HCT116 (cell line): Measurements from ENCODE around the gene MED6. TPM values are rescaled to one million over a fixed set of nuclear protein-coding genes. Genes with fewer than 3 reads are reported as not detected.

Source experiments
- ATAC-seq: fragments of 200-7000 bp; cut with Tn5 transposase; 2 replicates; pipeline ENCODE4 v1.9.1; 2020; ENCODE audit warnings: mild to moderate bottlenecking, moderate library complexity
- BruUV-seq: library from RNA; stranded (reverse); fragments of 400-500 nt; replicated peaks from 2 replicates; lab custom pipeline; 2021; lab: Mats Ljungman, UMichigan
- CTCF ChIA-PET: fragments of 300-600 bp; sonication (Branson Sonifier 250); formaldehyde crosslinking; loops from one replicate; lab custom pipeline; 2021; ENCODE audit warnings: antibody characterized with exemption; lab: Charles Lee
- POLR2A ChIA-PET: fragments of 300-600, 350-600 bp; sonication (Branson Sonifier 250); formaldehyde crosslinking; loops from one replicate; lab custom pipeline; 2021; ENCODE audit warnings: antibody characterized with exemption; lab: Charles Lee
- RAD21 ChIA-PET, 2 experiments: fragments of 300-600 bp; sonication (Branson Sonifier 250); formaldehyde crosslinking; loops; one replicate each; lab custom pipeline; 2023; ENCODE audit warnings: low total read pairs in 2 of 2; ENCODE audit not compliant: uncharacterized antibody in 2 of 2, unreplicated experiment in 2 of 2, low non-redundant PET in 1 of 2; lab: Charles Lee
- DNase-seq: peaks from one replicate; pipeline ENCODE4 v3.0.0-alpha.2; 2010; ENCODE audit warnings: low read depth, low spot score
- H2AFZ ChIP-seq: fragments of 200-600 bp; shearing (Covaris generic), sonication (generic); 2 replicates; pipeline ENCODE4 v1.6.1; 2017; ENCODE audit warnings: low read depth, mixed run types, mixed read lengths, antibody characterized with exemption, low read length; ENCODE audit not compliant: poor library complexity, severe bottlenecking
- H3K27ac ChIP-seq: 2 replicates; pipeline ENCODE4 v1.5.1; 2012; ENCODE audit warnings: low read depth, low read length
- H3K27me3 ChIP-seq: fragments of 200-600 bp; sonication (generic); 2 replicates; pipeline ENCODE4 v1.6.1; 2016; ENCODE audit warnings: mixed run types, low read length, mixed read lengths; ENCODE audit not compliant: insufficient read depth
- H3K36me3 ChIP-seq, 2 experiments: fragments of 200-500 bp in 1 of 2; fragments of 200-600 bp in 1 of 2; sonication (Bioruptor generic) in 1 of 2; sonication (generic) in 1 of 2; 2 replicates each; pipeline versions ENCODE4 v1.5.1 to v1.6.1; 2014 to 2016; ENCODE audit warnings: low read length in 2 of 2, inconsistent platforms in 1 of 2, mixed read lengths in 1 of 2, mixed run types in 1 of 2; ENCODE audit not compliant: insufficient read depth in 2 of 2, control insufficient read depth in 1 of 2
- H3K4me1 ChIP-seq, 2 experiments: fragments of 200-600 bp in 1 of 2; sonication (generic) in 1 of 2; 2 replicates each; pipeline versions ENCODE4 v1.5.1 to v1.6.1; 2012 to 2017; ENCODE audit warnings: low read length in 2 of 2, inconsistent platforms in 1 of 2, mild to moderate bottlenecking in 1 of 2, mixed read lengths in 1 of 2, mixed run types in 1 of 2, moderate library complexity in 1 of 2; ENCODE audit not compliant: insufficient read depth in 2 of 2, control insufficient read depth in 1 of 2
- H3K4me2 ChIP-seq: fragments of 200-600 bp; sonication (generic); 2 replicates; pipeline ENCODE4 v1.6.1; 2017; ENCODE audit warnings: mixed run types, low read length, mixed read lengths
- H3K4me3 ChIP-seq, 2 experiments: fragments of 200-600 bp in 1 of 2; sonication (generic) in 1 of 2; replicated peaks in 1 of 2; 2 replicates each; pipeline ENCODE4 v1.5.1; 2011 to 2016; ENCODE audit warnings: low read length in 2 of 2, control low read depth in 1 of 2, low read depth in 1 of 2, mild to moderate bottlenecking in 1 of 2, mixed read lengths in 1 of 2, mixed run types in 1 of 2
- H3K79me2 ChIP-seq: fragments of 200-600 bp; sonication (generic); 2 replicates; pipeline ENCODE4 v1.6.1; 2017; ENCODE audit warnings: mild to moderate bottlenecking, mixed run types, low read length, moderate library complexity, mixed read lengths; ENCODE audit not compliant: insufficient read depth
- H3K9ac ChIP-seq: fragments of 200-600 bp; sonication (generic); 2 replicates; pipeline ENCODE4 v1.6.1; 2016; ENCODE audit warnings: low read length, mixed read lengths
- H3K9me2 ChIP-seq: fragments of 200-600 bp; sonication (generic), shearing (Covaris generic); 2 replicates; pipeline ENCODE4 v1.6.1; 2017; ENCODE audit warnings: mixed run types, mild to moderate bottlenecking, moderate library complexity; ENCODE audit not compliant: insufficient read depth
- H3K9me3 ChIP-seq, 2 experiments: fragments of 200-500 bp in 1 of 2; fragments of 200-600 bp in 1 of 2; sonication (Bioruptor generic) in 1 of 2; sonication (generic) in 1 of 2; 2 replicates each; pipeline ENCODE4 v1.6.1; 2014 to 2017; ENCODE audit warnings: low read length in 2 of 2, mixed read lengths in 2 of 2, inconsistent platforms in 1 of 2, low read depth in 1 of 2, mild to moderate bottlenecking in 1 of 2, mixed run types in 1 of 2, moderate library complexity in 1 of 2; ENCODE audit not compliant: control insufficient read depth in 1 of 2, insufficient read depth in 1 of 2
- H4K20me1 ChIP-seq: fragments of 200-600 bp; sonication (generic), shearing (Covaris generic); 2 replicates; pipeline ENCODE4 v1.6.1; 2017; ENCODE audit warnings: mixed run types, mild to moderate bottlenecking, moderate library complexity; ENCODE audit not compliant: insufficient read depth
- ATF3 ChIP-seq: IDR thresholded peaks from 2 replicates; pipeline ENCODE4 v1.6.1; 2012
- CEBPB ChIP-seq: IDR thresholded peaks from 2 replicates; pipeline ENCODE4 v1.6.1; 2012; ENCODE audit warnings: low read depth
- CTCF ChIP-seq, 3 experiments: fragments of 200-600 bp in 1 of 3; sonication (generic) in 1 of 3; IDR thresholded peaks in 2 of 3; conservative IDR thresholded peaks in 1 of 3; 2 replicates each; pipeline ENCODE4 v1.5.1; 2012 to 2017; ENCODE audit warnings: low read depth in 2 of 3, low read length in 2 of 3, antibody characterized with exemption in 1 of 3, borderline replicate concordance in 1 of 3, control low read depth in 1 of 3, mild to moderate bottlenecking in 1 of 3, mixed read lengths in 1 of 3, mixed run types in 1 of 3, moderate library complexity in 1 of 3; ENCODE audit not compliant: insufficient read depth in 1 of 3
- EGR1 ChIP-seq: IDR thresholded peaks from 2 replicates; pipeline ENCODE4 v1.6.1; 2012; ENCODE audit warnings: low read depth
- ELF1 ChIP-seq: IDR thresholded peaks from 2 replicates; pipeline ENCODE4 v1.6.1; 2012; ENCODE audit warnings: low read depth, borderline replicate concordance
- EZH2 ChIP-seq: fragments of 200-600 bp; sonication (generic); IDR thresholded peaks from 2 replicates; pipeline ENCODE4 v1.6.1; 2017; ENCODE audit warnings: antibody characterized with exemption, mixed run types
- EZH2phosphoT487 ChIP-seq: fragments of 200-600 bp; IDR thresholded peaks from 2 replicates; pipeline ENCODE4 v1.6.1; 2018; ENCODE audit warnings: antibody characterized with exemption, borderline replicate concordance
- FOSL1 ChIP-seq: IDR thresholded peaks from 2 replicates; pipeline ENCODE4 v1.6.1; 2012; ENCODE audit warnings: low read depth
- MAX ChIP-seq: IDR thresholded peaks from 2 replicates; pipeline ENCODE4 v1.6.1; 2012
- POLR2A ChIP-seq: IDR thresholded peaks from 2 replicates; pipeline ENCODE4 v1.7.0; 2011; ENCODE audit warnings: borderline replicate concordance; ENCODE audit not compliant: insufficient read depth, insufficient read length; ENCODE audit errors: extremely low read depth
- POLR2AphosphoS5 ChIP-seq: IDR thresholded peaks from 2 replicates; pipeline ENCODE4 v1.6.1; 2011; ENCODE audit warnings: mild to moderate bottlenecking, low read depth, low read length, moderate library complexity
- SIN3A ChIP-seq: IDR thresholded peaks from 2 replicates; pipeline ENCODE4 v1.6.1; 2012; ENCODE audit warnings: low read depth
- SP1 ChIP-seq: IDR thresholded peaks from 2 replicates; pipeline ENCODE4 v1.6.1; 2012; ENCODE audit warnings: low read depth
- SRF ChIP-seq: IDR thresholded peaks from 2 replicates; pipeline ENCODE4 v1.6.1; 2012; ENCODE audit warnings: low read depth
- TCF7L2 ChIP-seq: IDR thresholded peaks from 2 replicates; pipeline ENCODE4 v1.7.0; 2011; ENCODE audit warnings: borderline replicate concordance, inconsistent platforms; ENCODE audit not compliant: insufficient read depth, insufficient read length; ENCODE audit errors: extremely low read depth
- YY1 ChIP-seq: IDR thresholded peaks from 2 replicates; pipeline ENCODE4 v1.6.1; 2011; ENCODE audit warnings: low read length, low read depth, moderate library complexity, mild to moderate bottlenecking; ENCODE audit not compliant: insufficient replicate concordance; ENCODE audit errors: extremely low read depth
- ZBTB33 ChIP-seq: IDR thresholded peaks from 2 replicates; pipeline ENCODE4 v1.6.1; 2011; ENCODE audit warnings: mild to moderate bottlenecking, low read length, moderate library complexity; ENCODE audit not compliant: insufficient replicate concordance; ENCODE audit errors: extremely low read depth
- intact Hi-C: fragments of 100-400 bp; cut with micrococcal nuclease; formaldehyde crosslinking; loops from 2 replicates; pipeline ENCODE4 v1.10.0; 2022
- total RNA-seq: library from RNA; stranded (reverse); gene quantifications from one replicate; pipeline ENCODE4 v1.2.1, GENCODE V29; 2021; ENCODE audit not compliant: unreplicated experiment

MED6 gene
- total RNA-seq, 1 experiment from 2014 or later, result 39.6 TPM

GRCh38 chr14:70594461-70594860 lies 6.0 kb downstream of the MED6 start:
- Histone ChIP-seq H4K20me1 (peaks cover 3% of the 10 kb centered on the region), H3K9ac (no peak overlapping the region), H3K36me3 (peaks cover 43 to 56% of the 10 kb centered on the region in 2 experiments), H3K4me3 (no peak overlapping the region), H3K9me2 (no peaks in the 10 kb centered on the region), H3K27me3 (no peaks in the 10 kb centered on the region), H3K4me2 (no peak overlapping the region), H3K4me1 (peaks cover 6 to 8% of the 10 kb centered on the region in 2 experiments; a peak in 3 of 4 replicates), H3K27ac (no peak overlapping the region), H3K79me2 (peaks cover 92% of the 10 kb centered on the region), H2AFZ (no peak overlapping the region), H3K9me3 (no peaks in the 10 kb centered on the region)
- DNase-seq (no peak), ATAC-seq (no peak)
- TF ChIP-seq CEBPB (no peak), POLR2A (no peak), CTCF (IDR thresholded peaks at IDR 0.05 in 2 of 3, conservative IDR thresholded peaks at IDR 0.05 in 1 of 3; ENCODE audit: borderline replicate concordance in 1 of 3, insufficient read depth in 1 of 3, low read depth in 2 of 3, low read length in 2 of 3) (no peak), FOSL1 (no peak), SIN3A (no peak), ZBTB33 (no peak), EZH2phosphoT487 (no peak), POLR2AphosphoS5 (no peak), EZH2 (no peak), YY1 (no peak), SP1 (no peak), ATF3 (no peak), TCF7L2 (no peak), MAX (no peak), EGR1 (no peak), SRF (no peak), ELF1 (no peak)
- intact Hi-C loops, result no loop called here
- ChIA-PET RAD21 (no interaction called here), POLR2A (interaction anchor here (0.8 kb wide), 1 partner anchor 23 kb away, joined by 3 read pairs; no protein-coding TSS in a partner anchor), CTCF (no interaction called here)
- no TSS peak for BruUV-seq
